ENCODE data around the gene ABCG5.

DNA sequence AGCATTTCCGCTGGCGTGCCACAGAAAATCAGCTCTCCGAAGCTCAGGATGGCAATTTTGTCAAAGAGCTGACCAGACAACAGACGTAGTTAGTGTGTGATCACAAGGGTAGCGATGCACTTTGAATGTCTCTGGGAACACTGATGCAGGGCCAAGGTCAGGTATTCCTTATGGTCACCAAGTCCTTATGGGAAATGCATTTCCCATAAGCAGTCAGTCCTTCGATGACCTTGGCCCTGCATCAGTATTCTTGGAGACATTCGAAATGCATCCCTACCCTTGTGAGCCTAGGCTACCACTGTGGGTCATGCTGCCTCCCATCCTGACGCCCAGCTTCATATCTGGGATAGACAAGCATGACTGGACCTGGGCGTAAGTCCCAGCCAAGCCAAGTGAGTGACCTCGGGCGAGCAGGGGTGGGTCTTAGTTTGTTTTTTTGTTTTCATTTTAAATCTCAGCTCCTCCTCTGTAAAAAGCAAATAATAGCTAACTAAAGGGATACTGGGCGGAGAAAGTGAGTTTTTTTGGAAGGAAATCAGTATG is 13.6 kb downstream of the ABCG5 start:
- TF ChIP-seq, protein P1, sequence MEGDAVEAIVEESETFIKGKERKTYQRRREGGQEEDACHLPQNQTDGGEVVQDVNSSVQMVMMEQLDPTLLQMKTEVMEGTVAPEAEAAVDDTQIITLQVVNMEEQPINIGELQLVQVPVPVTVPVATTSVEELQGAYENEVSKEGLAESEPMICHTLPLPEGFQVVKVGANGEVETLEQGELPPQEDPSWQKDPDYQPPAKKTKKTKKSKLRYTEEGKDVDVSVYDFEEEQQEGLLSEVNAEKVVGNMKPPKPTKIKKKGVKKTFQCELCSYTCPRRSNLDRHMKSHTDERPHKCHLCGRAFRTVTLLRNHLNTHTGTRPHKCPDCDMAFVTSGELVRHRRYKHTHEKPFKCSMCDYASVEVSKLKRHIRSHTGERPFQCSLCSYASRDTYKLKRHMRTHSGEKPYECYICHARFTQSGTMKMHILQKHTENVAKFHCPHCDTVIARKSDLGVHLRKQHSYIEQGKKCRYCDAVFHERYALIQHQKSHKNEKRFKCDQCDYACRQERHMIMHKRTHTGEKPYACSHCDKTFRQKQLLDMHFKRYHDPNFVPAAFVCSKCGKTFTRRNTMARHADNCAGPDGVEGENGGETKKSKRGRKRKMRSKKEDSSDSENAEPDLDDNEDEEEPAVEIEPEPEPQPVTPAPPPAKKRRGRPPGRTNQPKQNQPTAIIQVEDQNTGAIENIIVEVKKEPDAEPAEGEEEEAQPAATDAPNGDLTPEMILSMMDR (IDR thresholded peaks at IDR 0.05) = no peak
- peak in 1 of 2 donors; percentile 62 for TF ChIP-seq POLR2A (IDR thresholded peaks at IDR 0.05)

Measured in adrenal gland (tissue), 5 donors.